ENCODE measurements around the gene MATN1.
"Not testable (repeated sequence)": the region's sequence is repeated elsewhere in the genome, so short reads cannot be mapped to it uniquely, and the experiment has no call there.

MATN1 gene

GRCh38 chr1:30768830-30769718 lies 45.7 kb upstream of the MATN1 start:
- H3K9me2 ChIP-seq (replicated peaks; ENCODE audit: control insufficient read depth, low read length): no peaks in the 10 kb centered on the region
- peaks cover 12% of the 10 kb centered on the region for H3K4me1 ChIP-seq (ENCODE audit: control insufficient read depth, low read length)
- H3K79me2 ChIP-seq (ENCODE audit: control insufficient read depth, low read length): no peaks in the 10 kb centered on the region
- H3F3A ChIP-seq (ENCODE audit: control insufficient read depth, insufficient read depth): no peaks in the 10 kb centered on the region
- peaks cover 4% of the 10 kb centered on the region; the same call in 1 of the 2 replicates for H3K27me3 ChIP-seq (ENCODE audit: control insufficient read depth, low read length)
- H3K36me3 ChIP-seq (ENCODE audit: control insufficient read depth, low read length): no peaks in the 10 kb centered on the region
- no peak overlapping the region for H3K4me3 ChIP-seq (ENCODE audit: low read length)
- no peaks in the 10 kb centered on the region for H3K9me3 ChIP-seq (ENCODE audit: control insufficient read depth, insufficient read depth, low read length)
- no peak overlapping the region for H3K27ac ChIP-seq (ENCODE audit: low read depth, low read length)
- TF ChIP-seq EZH2phosphoT487 (IDR thresholded peaks at IDR 0.05; ENCODE audit: borderline replicate concordance, low read length) (no peak), CTCF (IDR thresholded peaks at IDR 0.05; ENCODE audit: low read depth, low read length, poor library complexity, severe bottlenecking) (no peak)
- no peaks in the 10 kb centered on the region for H4K20me1 ChIP-seq (ENCODE audit: control insufficient read depth, insufficient read depth, low read depth, low read length)
- H3K4me2 ChIP-seq (ENCODE audit: low read length): no peak overlapping the region

DNA sequence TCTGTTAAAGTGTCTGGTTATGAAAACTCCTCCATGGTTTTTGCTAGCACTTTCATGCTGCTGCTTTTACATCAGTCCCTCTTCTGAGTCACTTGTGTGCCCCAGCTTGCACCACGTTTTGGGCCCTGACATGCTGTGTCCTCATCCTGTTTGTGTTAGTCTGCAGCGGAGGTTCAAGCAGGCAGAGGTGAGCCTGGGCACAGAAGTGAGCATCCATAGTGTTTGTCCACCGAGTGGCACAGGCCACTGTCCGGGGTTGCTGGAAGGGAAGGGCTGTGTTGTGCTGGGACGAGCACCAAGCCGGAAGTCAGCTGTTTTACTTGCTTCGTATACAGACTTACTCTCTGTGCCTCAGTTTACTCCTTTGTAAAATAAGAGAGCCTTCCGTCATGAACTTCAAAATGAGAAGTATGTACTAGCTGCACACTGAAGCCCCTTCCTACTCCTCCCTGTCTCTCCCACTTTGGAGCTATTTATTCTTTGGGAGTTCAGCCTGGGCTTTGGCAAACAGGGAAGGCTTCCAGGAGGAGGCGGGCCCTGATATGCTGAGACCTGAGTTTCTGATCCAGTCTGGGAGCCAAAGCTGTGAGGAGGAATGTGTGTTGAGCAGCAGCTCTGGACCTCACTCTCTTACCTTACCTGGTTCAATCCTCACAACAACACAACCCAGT lies 44.9 kb upstream of the MATN1 start:
- Histone ChIP-seq H4K20me1 (ENCODE audit: control insufficient read depth, insufficient read depth, low read depth, low read length) (no peaks in the 10 kb centered on the region), H3K27ac (ENCODE audit: low read depth, low read length) (no peak overlapping the region), H3F3A (ENCODE audit: control insufficient read depth, insufficient read depth) (no peaks in the 10 kb centered on the region), H3K27me3 (ENCODE audit: control insufficient read depth, low read length) (no peaks in the 10 kb centered on the region), H3K79me2 (ENCODE audit: control insufficient read depth, low read length) (no peaks in the 10 kb centered on the region), H3K4me3 (ENCODE audit: low read length) (no peak overlapping the region), H3K9me2 (replicated peaks; ENCODE audit: control insufficient read depth, low read length) (no peaks in the 10 kb centered on the region), H3K4me2 (ENCODE audit: low read length) (no peak overlapping the region), H3K9me3 (ENCODE audit: control insufficient read depth, insufficient read depth, low read length) (no peaks in the 10 kb centered on the region), H3K4me1 (ENCODE audit: control insufficient read depth, low read length) (peaks cover 11% of the 10 kb centered on the region), H3K36me3 (ENCODE audit: control insufficient read depth, low read length) (no peaks in the 10 kb centered on the region)
- TF ChIP-seq CTCF (IDR thresholded peaks at IDR 0.05; ENCODE audit: low read depth, low read length, poor library complexity, severe bottlenecking) (no peak), EZH2phosphoT487 (IDR thresholded peaks at IDR 0.05; ENCODE audit: borderline replicate concordance, low read length) (no peak)

GRCh38 chr1:30766948-30767347 lies 43.6 kb upstream of the MATN1 start:
- H3K9me2 ChIP-seq (replicated peaks; ENCODE audit: control insufficient read depth, low read length); H3K79me2 ChIP-seq (ENCODE audit: control insufficient read depth, low read length); H3K4me3 ChIP-seq (ENCODE audit: low read length); H3K27ac ChIP-seq (ENCODE audit: low read depth, low read length); H4K20me1 ChIP-seq (ENCODE audit: control insufficient read depth, insufficient read depth, low read depth, low read length); H3K27me3 ChIP-seq (ENCODE audit: control insufficient read depth, low read length); H3F3A ChIP-seq (ENCODE audit: control insufficient read depth, insufficient read depth); H3K4me2 ChIP-seq (ENCODE audit: low read length); H3K36me3 ChIP-seq (ENCODE audit: control insufficient read depth, low read length); H3K9me3 ChIP-seq (ENCODE audit: control insufficient read depth, insufficient read depth, low read length): not testable (repeated sequence)
- peaks cover 24% of the 10 kb centered on the region for H3K4me1 ChIP-seq (ENCODE audit: control insufficient read depth, low read length)
